Right lobe of liver (tissue), 6 donors: ENCODE data around the gene TLN1. TPM values are rescaled to one million over a fixed set of nuclear protein-coding genes. Genes with fewer than 3 reads are reported as not detected.

Experiments used
- ATAC-seq, 4 donors: fragments of 200-7000 bp; cut with Tn5 transposase; one replicate each; pipeline ENCODE4 v1.9.1; 2020; ENCODE audit warnings: mild to moderate bottlenecking in 4 of 4, moderate library complexity in 4 of 4
- DNase-seq, 3 donors: peaks; one replicate each; pipeline ENCODE4 v3.0.0-alpha.2; 2020
- H3K27ac ChIP-seq, 3 donors: fragments of 200-600 bp; one replicate each; pipeline ENCODE4 v1.8.0; 2022
- H3K27me3 ChIP-seq, 2 donors: fragments of 200-600 bp; one replicate each; pipeline ENCODE4 v1.8.0; 2022
- H3K36me3 ChIP-seq, 4 donors: fragments of 200-600 bp; sonication (generic) in 1 of 4; one replicate each; pipeline versions ENCODE4 v1.5.1 to v1.8.0; 2017 to 2022; ENCODE audit warnings: control low read depth in 1 of 4
- H3K4me1 ChIP-seq, 4 donors: fragments of 200-600 bp; sonication (generic) in 1 of 4; one replicate each; pipeline versions ENCODE4 v1.5.1 to v1.8.0; 2017 to 2022; ENCODE audit warnings: control low read depth in 1 of 4
- H3K4me3 ChIP-seq, 3 donors: fragments of 200-600 bp; one replicate each; pipeline ENCODE4 v1.8.0; 2022
- H3K9me3 ChIP-seq, 4 donors: fragments of 200-600 bp; sonication (generic) in 1 of 4; one replicate each; pipeline versions ENCODE4 v1.5.1 to v1.8.0; 2017 to 2022; ENCODE audit warnings: control low read depth in 1 of 4
- POLR2A ChIP-seq: fragments of 450-650 bp; IDR thresholded peaks from one replicate; pipeline ENCODE4 v1.6.1; 2017; ENCODE audit warnings: antibody characterized with exemption, mild to moderate bottlenecking
- WGBS: methylation state at CpG from one replicate; pipeline ENCODE4 v1.1.6; 2018; ENCODE audit warnings: low coverage, low lambda C conversion rate; ENCODE audit not compliant: insufficient coverage; ENCODE audit errors: missing lambda C conversion rate; 5-methylcytosine and 5-hydroxymethylcytosine counted together
- intact Hi-C, 2 donors: fragments of 100-400 bp; cut with DNase I; formaldehyde crosslinking; loops; one replicate each; pipeline versions ENCODE4 v1.11.2 to v1.14.1; 2022
- total RNA-seq, 6 experiments: library from RNA; depleted of rRNA in 2 of 6; stranded (reverse); fragments of >200 nt in 2 of 6; fragmentation: NEBNext Ultra II Directional in 3 of 6; extraction: Animal tissue kit (Norgen Biotek cat#: 25700) in 3 of 6; gene quantifications; one replicate each; pipeline versions ENCODE4 v1.1.0 to v1.2.4, GENCODE V29; 2016 to 2023
- TF ChIP-seq, protein P1 (sequence below), 4 donors: fragments of 200-600 bp in 3 of 4; fragments of 450-650 bp in 1 of 4; IDR thresholded peaks; one replicate each; pipeline versions ENCODE4 v1.5.1 to v1.8.0; 2016 to 2022; ENCODE audit warnings: antibody characterized with exemption in 4 of 4, mild to moderate bottlenecking in 2 of 4
- donor health status: DM: no; HTN: yes; CAD: no.
- donor health status: DM: no; HTN: no; CAD: no.
- donor health status: DM: no; HTN: no; CAD: no.
- donor health status: DM: no; HTN: yes; CAD: no.
- donor health status: DM: no; HTN: yes; CAD: no.

TLN1 gene
- total RNA-seq, 6 experiments from 2014 or later = 103 to 168 (median 128) TPM

DNA sequence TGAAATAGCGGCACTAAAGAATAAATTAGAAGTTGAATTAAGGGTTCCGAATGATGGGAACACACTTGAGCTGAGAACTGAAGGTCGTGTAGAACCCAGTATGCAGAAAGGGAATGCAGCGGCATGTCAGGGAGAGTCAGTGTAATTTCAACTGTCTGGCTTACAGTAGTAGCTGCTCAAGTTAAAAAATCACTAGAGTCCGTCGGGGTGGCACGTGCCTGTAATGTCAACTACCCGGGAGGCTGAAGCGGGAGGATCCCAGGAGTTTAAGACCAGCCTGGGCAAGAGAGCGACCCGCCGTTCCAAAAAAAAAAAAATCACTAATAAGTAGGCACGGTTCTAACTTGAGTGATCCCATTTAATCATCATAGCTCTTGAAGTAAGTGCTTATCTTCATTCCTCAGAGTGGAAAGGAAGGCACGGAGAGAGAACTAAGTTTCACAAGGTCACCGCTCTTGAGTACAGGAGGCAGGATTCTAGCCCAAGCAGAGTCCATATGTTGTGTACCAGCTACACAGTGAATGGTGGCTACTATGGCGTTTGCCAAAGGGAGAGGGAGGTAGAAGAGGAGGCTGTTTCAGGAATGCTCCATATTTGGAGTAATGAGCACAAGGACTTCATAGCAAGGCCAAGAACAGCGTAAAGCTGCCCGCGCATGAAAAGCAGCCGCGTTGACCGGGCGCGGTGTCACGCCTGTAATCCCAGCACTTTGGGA, 75.0 kb downstream of the TLN1 start:
- no peaks in the 10 kb centered on the region for H3K36me3 ChIP-seq
- H3K9me3 ChIP-seq = no peaks in the 10 kb centered on the region
- DNase-seq (no peak), ATAC-seq (peak in 3 of 4 donors; percentile 2 to 6 (median 4))
- WGBS = 37% methylated on average over 10 of the region's 25 CpGs
- peak overlapping the region in 2 of 3 donors; percentile 37 to 85 for H3K4me3 ChIP-seq
- peak overlapping the region; percentile 92 to 96 (median 95) for H3K27ac ChIP-seq
- H3K4me1 ChIP-seq = peaks cover 0 to 26% (median 3%) of the 10 kb centered on the region in 4 donors
- TF ChIP-seq, protein P1, sequence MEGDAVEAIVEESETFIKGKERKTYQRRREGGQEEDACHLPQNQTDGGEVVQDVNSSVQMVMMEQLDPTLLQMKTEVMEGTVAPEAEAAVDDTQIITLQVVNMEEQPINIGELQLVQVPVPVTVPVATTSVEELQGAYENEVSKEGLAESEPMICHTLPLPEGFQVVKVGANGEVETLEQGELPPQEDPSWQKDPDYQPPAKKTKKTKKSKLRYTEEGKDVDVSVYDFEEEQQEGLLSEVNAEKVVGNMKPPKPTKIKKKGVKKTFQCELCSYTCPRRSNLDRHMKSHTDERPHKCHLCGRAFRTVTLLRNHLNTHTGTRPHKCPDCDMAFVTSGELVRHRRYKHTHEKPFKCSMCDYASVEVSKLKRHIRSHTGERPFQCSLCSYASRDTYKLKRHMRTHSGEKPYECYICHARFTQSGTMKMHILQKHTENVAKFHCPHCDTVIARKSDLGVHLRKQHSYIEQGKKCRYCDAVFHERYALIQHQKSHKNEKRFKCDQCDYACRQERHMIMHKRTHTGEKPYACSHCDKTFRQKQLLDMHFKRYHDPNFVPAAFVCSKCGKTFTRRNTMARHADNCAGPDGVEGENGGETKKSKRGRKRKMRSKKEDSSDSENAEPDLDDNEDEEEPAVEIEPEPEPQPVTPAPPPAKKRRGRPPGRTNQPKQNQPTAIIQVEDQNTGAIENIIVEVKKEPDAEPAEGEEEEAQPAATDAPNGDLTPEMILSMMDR (IDR thresholded peaks at IDR 0.05) = no peak
- no peak for TF ChIP-seq POLR2A
- intact Hi-C loops = no loop called here
- H3K27me3 ChIP-seq = no peaks in the 10 kb centered on the region

DNA sequence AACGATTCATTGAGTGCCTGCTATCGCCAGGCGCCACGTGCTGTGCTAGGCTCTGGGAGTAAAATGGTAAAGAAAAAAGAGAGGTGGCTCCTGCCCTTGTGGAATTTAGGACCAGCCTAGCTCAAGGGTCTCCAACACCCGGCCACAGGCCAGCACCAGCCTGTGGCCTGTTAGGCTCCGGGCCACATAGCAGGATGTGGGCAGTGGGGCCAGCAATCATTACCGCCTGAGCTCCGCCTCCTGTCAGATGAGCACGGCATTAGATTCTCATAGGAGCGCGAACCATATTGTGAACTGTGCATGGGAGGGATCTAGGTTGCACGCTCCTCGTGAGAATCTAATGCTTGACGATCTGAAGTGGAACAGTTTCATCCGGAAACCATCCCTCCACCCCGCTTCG, 75.6 kb downstream of the TLN1 start:
- no peak for ATAC-seq
- DNase-seq = no peak
- Histone ChIP-seq H3K36me3 (no peaks in the 10 kb centered on the region), H3K4me1 (peaks cover 0 to 20% (median 3%) of the 10 kb centered on the region in 4 donors), H3K27ac (peak overlapping the region in 1 of 3 donors; percentile 95), H3K9me3 (no peaks in the 10 kb centered on the region), H3K27me3 (no peaks in the 10 kb centered on the region), H3K4me3 (no peak overlapping the region)
- TF ChIP-seq POLR2A = no peak
- TF ChIP-seq, protein P1 (IDR thresholded peaks at IDR 0.05) = no peak
- 90% methylated on average over 10 of the region's 17 CpGs for WGBS
- intact Hi-C loops = no loop called here

DNA sequence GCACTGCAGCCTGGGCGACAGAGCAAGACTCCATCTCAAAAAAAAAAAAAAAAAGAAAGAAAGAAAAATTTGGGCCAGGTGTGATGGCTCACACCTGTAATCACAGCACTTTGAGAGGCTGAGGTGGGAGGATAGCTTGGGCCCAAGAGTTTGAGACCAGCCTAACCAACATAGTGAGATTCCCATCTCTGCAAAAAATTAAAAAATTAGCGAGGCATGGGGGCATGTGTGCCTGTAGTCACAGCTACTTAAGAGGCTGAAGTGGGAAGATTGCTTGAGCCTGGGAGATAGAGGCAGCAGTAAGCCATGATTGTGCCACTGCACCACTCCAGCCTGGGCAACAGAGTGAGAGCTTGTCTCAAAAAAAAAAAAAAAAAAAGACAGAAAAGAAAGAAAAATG, 78.4 kb downstream of the TLN1 start:
- Histone ChIP-seq H3K27me3 (no peaks in the 10 kb centered on the region), H3K27ac (no peak overlapping the region), H3K9me3 (no peaks in the 10 kb centered on the region), H3K4me1 (peaks cover 0 to 7% (median 0%) of the 10 kb centered on the region in 4 donors), H3K36me3 (no peaks in the 10 kb centered on the region), H3K4me3 (no peak overlapping the region)
- DNase-seq (no peak), ATAC-seq (no peak)
- TF ChIP-seq, protein P1 (IDR thresholded peaks at IDR 0.05) = no peak
- no peak for TF ChIP-seq POLR2A
- 84% methylated on average over 2 of the region's 2 CpGs for WGBS
- intact Hi-C loops = no loop called here

DNA sequence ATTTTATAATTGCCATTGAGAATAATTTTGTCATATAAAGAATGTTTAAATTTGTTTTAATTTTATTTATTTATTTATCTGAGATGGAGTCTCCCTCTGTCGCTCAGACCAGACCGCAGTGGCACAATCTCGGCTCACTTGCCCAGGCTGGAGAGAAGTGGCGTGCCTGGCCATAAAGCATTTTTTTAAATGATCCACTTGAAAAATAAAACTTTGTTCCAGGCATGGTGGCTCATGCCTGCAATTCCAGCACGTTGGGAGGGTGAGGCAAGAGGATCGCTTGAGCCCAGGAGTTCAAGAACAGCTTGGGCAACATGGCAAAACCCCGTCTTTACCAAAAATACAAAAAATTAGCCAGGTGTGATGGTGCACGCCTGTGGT, 79.2 kb downstream of the TLN1 start:
- Histone ChIP-seq H3K36me3 (no peaks in the 10 kb centered on the region), H3K9me3 (no peaks in the 10 kb centered on the region), H3K4me3 (no peak overlapping the region), H3K4me1 (peaks cover 0 to 7% (median 0%) of the 10 kb centered on the region in 4 donors), H3K27me3 (no peaks in the 10 kb centered on the region), H3K27ac (peak overlapping the region in 1 of 3 donors; percentile 60)
- ATAC-seq (no peak), DNase-seq (no peak)
- WGBS = 95% methylated on average over 8 of the region's 8 CpGs
- intact Hi-C loops = no loop called here
- TF ChIP-seq, protein P1 (IDR thresholded peaks at IDR 0.05) = no peak
- TF ChIP-seq POLR2A = no peak
